NCI-H446 treated with DMSO at 0.1 percent for 48 hours (cell line): Measurements from ENCODE around the gene OR51B6.
"Not testable (repeated sequence)": the region's sequence is repeated elsewhere in the genome, so short reads cannot be mapped to it uniquely, and the experiment has no call there.

Source experiments
- DNase-seq: peaks from one replicate; lab custom pipeline; 2025; lab: John Stamatoyannopoulos, UW

Gene OR51B6

GRCh38 chr11:5351208-5351607 is at the start of gene OR51B6:
Gene OR51B6 (plus strand): TSS chr11:5351508. CDS start chr11:5351508, 0 bp downstream.
- no peak for DNase-seq

- DNase-seq = no peak
These were observed 49.5 kb upstream of the OR51B6 start, which contains the start of gene OR51B4 for GRCh38 chr11:5301846-5302245. Gene OR51B4 (minus strand): TSS chr11:5301946. CDS start chr11:5301946, 0 bp downstream.

GRCh38 chr11:5303626-5304025 is 47.7 kb upstream of the OR51B6 start:
- DNase-seq = no peak

GRCh38 chr11:5304046-5304445 is 47.3 kb upstream of the OR51B6 start:
- DNase-seq = no peak

GRCh38 chr11:5307256-5308019 is 43.9 kb upstream of the OR51B6 start:
- DNase-seq = no peak

- DNase-seq = no peak
These were observed 40.9 kb upstream of the OR51B6 start for GRCh38 chr11:5310423-5310822.

GRCh38 chr11:5313326-5314023 is 37.8 kb upstream of the OR51B6 start:
- DNase-seq = not testable (repeated sequence)

GRCh38 chr11:5317292-5317691 is 34.0 kb upstream of the OR51B6 start:
- no peak for DNase-seq

GRCh38 chr11:5324197-5324596 is 27.1 kb upstream of the OR51B6 start, which contains the start of gene OR51B2:
Gene OR51B2 (minus strand): TSS chr11:5324297. CDS start chr11:5324297, 0 bp downstream.
- DNase-seq = no peak

- DNase-seq = no peak
These were observed 16.1 kb upstream of the OR51B6 start for GRCh38 chr11:5335170-5335569.

GRCh38 chr11:5336331-5336730 is 15.0 kb upstream of the OR51B6 start:
- no peak for DNase-seq

GRCh38 chr11:5337253-5337652 is 14.1 kb upstream of the OR51B6 start:
- DNase-seq = not testable (repeated sequence)

- no peak for DNase-seq
These were observed 11.5 kb upstream of the OR51B6 start for GRCh38 chr11:5339771-5340322.

GRCh38 chr11:5343474-5344335 is 7.6 kb upstream of the OR51B6 start, which contains the start of gene OR51B5:
Gene OR51B5 (minus strand): TSS chr11:5343524. CDS start chr11:5343524, 0 bp downstream.
- DNase-seq = no peak

GRCh38 chr11:5345831-5346230 is 5.5 kb upstream of the OR51B6 start:
- no peak for DNase-seq

GRCh38 chr11:5348551-5349194 is 2.6 kb upstream of the OR51B6 start:
- no peak for DNase-seq

- DNase-seq = no peak
These were observed 1.8 kb upstream of the OR51B6 start for GRCh38 chr11:5349550-5349949.

- DNase-seq = not testable (repeated sequence)
These were observed 4.7 kb downstream of the OR51B6 start for GRCh38 chr11:5356031-5356430.

GRCh38 chr11:5362017-5362625 is 10.8 kb downstream of the OR51B6 start:
- DNase-seq = no peak

- DNase-seq = no peak
These were observed 12.4 kb downstream of the OR51B6 start for GRCh38 chr11:5363679-5364078.

GRCh38 chr11:5364214-5364613 is 12.9 kb downstream of the OR51B6 start:
- DNase-seq = no peak
